Measurements from ENCODE around the gene KBTBD3.

KBTBD3 gene, protein sequence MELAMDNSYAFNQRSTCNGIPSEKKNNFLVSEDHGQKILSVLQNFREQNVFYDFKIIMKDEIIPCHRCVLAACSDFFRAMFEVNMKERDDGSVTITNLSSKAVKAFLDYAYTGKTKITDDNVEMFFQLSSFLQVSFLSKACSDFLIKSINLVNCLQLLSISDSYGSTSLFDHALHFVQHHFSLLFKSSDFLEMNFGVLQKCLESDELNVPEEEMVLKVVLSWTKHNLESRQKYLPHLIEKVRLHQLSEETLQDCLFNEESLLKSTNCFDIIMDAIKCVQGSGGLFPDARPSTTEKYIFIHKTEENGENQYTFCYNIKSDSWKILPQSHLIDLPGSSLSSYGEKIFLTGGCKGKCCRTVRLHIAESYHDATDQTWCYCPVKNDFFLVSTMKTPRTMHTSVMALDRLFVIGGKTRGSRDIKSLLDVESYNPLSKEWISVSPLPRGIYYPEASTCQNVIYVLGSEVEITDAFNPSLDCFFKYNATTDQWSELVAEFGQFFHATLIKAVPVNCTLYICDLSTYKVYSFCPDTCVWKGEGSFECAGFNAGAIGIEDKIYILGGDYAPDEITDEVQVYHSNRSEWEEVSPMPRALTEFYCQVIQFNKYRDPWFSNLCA

DNA sequence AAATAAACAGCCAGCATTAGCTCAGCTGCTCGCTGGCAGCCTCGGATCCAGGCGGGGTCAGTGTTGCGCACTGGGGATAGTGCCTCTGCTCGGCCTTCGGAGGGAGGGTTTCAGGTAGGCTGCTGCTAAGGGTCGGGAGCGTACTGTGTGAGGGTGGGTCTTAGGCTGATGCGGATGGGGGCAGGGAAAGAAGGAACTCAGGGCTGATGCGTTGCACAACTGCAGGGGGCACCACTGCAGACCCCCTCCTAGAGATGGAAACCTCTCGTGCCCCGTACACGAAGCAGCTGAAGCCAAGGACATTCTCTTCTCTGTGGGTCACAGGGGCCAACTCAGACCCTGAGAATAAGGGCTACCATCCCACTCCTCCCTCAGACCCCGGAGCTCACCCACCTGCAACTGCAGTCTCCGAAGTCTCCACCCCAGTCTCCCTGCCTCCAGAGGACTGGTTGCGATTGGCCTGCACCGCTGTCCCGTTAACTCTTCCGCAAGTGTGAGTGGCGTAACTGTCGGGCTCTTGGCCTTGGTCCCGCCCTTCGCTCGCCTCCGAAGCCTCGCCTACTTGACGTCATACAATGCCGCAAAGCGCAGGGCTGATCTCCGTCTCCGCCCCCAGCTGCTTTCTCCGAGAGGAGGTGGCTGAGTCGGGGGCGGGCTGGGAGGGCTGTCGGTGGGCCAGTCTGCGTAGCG lies at the start of gene KBTBD3:
TSS of gene KBTBD3 (minus strand) at position 429 of the 690 bp plus-strand sequence. CDS start 18,250 bp downstream, outside the sequence.
- DNase-seq: peak; percentile 99

DNA sequence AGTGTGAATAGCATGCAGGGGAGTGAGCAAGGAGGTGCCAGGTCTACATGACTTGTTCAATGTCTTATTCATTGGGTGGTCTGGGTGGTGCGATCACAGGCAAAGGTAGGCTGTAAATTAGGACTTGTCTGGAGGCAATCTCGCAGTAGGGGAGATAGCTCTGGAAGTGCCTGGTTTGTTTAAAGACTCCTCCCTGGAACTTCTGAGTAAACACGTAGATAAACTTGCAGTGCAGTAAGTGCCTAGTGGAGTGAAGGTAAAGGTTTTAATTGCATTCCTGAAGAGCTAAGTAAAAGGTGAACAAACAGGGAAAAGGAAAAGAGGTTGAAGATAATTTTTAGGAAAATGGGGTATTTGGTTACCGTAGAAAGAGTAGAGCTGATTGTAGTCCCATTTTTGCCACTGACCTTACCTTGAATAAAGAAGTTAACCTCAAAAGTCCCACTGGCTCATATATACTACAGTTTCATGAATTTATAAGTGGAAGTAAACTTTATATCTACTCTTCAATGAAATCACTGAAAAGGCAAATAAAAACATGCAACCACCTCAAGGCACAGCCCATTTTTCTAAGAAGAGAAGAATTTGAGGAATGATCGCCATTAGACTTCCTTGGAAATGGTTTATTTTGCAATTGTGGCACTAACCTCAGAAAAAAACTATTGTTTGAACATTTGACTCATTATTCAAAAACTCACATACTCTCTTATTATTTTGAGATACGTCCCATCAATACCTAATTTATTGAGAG lies 44.6 kb upstream of the KBTBD3 start:
- DNase-seq: no peak

DNA sequence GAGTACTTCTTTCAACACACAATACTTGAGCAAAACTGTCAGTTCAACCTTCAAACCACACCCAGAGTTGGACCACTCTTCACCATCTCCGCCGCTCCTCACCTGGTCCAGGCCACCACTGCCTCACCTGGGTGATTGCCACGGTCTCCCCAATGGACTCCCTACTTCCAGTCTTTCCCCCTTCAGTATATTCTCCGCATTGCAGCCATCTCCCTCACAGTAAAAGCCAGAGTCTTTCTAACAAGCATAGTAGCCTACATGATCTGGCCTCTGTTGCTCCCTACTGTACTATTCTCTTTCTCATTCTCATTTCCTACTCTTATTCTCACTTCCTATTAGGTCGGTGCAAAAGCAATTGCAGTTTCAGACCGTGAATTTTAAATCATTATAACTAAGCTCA lies 28.8 kb upstream of the KBTBD3 start:
- DNase-seq: no peak

DNA sequence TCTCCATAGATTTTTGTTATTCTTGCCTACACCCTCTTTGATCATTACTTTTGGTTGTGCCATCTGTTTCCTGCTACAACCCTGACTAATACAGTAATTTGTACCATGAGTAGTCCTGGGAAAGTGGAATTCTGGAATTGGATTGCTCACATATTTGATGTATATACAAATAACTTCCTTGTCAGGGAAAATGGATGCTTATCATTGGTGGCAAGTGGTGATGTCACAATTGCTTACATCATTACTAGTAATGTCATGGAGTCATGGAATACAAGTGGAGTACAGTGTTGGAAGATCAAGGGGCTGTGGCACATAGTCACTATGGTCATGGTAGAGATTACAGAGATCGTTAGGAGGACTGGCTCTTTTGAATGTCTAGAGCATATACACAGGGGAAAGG lies 24.7 kb upstream of the KBTBD3 start:
- no peak for DNase-seq

DNA sequence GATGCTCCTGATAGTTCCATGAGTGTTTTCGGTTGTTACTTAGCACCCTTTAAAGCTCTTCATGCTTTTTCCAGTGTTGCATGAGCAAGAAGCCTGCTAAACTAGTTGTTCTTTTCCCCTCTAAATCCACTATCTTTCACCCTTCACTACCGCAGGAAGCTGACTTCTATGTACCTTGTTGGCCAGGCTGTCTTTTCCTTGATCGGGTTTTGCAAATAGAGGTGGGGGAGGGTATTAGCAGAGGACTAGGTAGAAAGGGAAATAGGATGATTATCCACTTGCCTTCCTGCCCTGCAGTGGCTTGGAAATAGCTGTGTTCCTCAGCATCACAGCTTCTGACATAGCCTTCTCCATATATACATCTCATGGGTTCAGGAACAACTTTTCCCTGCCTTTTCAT lies 24.2 kb upstream of the KBTBD3 start:
- no peak for DNase-seq

DNA sequence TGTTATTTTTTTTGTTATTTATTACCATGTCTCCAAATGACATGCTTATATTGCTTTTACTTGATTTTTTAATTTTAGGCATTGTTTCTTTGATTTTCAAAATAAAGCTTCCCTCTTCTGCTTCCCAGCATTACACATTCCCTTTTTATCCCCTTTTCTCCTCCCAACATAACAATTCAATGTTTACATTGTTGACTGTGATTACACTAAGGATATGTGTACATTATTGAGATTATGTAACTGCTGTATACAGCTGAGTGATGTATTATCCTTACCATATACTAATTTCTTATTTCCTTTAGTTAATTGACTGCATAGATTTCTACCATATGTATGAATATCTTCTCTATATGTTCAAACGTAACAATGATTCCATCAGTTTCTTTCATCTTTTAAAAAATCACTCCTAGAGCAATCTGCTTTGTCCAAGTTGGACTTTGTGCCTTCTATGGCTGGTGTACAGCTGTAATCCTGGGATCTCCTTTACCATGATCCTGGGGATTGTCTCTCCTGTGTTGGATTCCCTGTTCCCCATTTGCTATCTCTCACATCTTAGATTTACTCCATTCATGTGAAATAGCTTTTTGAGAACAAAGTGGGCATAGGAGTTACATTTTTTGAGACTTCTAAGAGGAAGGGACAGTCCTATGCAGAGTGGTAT lies 21.9 kb upstream of the KBTBD3 start:
- no peak for DNase-seq

DNA sequence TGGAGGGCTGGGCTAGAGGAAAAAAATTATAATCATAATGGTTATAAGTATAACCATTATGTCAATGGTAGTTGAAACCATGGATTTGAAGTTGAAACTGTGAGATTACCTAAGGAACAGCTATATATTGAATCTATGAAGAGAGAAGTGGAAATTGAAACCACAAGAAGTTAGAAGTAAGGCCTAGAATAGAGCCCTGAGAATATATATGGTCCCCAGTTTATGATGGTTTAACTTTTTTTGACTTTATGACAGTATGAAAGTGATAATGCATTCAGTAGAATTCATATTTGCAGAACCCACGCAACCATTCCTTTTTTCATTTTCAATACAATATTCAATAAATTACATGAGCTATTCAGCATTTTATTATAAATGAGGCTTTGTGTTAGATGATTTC lies 15.3 kb upstream of the KBTBD3 start:
- DNase-seq: no peak

DNA sequence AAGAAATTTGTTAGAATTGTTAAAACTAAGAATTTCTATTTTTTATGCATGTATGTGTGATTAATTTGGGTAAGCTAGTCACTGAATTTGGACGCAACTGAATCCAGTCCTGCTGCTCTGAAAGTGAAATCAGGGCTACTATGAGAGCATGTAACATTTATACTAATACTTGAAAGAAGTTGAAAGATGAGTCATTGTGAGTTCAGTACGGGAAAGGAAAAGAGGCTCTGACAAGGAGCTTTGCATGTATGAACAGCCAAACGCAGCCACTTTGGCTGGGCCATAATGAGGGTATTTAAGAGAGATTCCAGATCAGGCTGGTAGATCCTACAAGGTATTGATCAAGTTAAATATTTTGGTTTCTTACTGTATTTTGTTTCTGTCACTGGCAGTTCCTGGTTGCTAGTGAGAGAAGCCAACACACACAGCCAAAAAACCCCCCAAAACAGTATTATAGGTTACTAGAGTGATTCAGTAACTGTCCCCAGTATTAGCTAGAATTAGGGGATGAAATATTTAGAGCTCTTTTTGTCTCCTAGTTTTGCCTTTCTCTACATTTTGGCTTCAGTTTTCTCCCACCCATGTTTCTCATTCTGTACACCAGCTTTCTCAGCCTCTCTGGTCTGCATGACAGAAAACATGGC lies 14.5 kb upstream of the KBTBD3 start:
- DNase-seq: peak; percentile 19

DNA sequence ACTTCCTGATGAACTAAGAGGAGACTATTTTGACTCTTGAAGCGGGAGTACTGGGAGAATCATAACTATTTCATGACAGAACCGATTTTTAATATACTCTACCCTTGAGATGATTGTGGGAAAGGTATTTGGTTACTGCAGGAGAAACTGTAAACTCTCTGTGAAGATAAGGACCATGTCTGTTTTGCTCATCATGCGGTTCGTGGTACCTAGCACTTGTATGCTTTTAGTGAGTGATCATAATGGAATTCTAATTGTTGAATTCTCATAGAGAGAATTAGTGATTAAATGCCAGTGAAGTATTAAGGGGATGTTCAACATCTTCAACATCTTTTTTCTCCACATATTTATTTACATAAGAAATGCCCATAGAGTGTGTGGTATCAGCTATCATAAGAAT lies 11.7 kb upstream of the KBTBD3 start:
- no peak for DNase-seq

DNA sequence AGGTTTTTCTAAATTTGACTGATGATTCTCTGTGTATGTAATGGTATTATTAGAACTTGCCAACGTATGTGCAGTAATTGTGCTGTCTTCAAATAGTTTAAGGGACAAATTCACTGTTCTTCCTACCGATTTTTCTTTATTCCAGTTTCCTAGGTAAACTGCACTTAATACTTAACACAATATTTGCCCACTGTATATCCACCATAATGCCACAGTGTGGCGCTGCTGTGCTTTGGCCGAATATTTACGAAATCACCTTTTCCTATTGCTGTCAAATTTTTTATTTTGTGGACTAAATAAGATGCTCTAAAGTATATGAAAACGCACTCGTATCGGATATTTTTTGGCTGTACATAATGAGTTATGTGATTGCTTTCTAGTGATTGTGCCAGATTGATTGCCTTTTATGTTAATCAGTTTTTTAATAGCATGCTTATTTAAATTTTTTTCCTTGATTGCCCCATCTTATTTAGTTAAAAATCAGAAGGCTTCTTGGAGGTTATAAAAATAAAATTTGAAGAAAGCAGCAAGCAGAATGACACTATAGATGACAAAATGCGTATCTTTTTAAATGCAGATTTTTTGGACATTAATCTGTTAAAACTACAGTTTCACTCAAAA lies 10.8 kb upstream of the KBTBD3 start:
- DNase-seq: peak; percentile 58

DNA sequence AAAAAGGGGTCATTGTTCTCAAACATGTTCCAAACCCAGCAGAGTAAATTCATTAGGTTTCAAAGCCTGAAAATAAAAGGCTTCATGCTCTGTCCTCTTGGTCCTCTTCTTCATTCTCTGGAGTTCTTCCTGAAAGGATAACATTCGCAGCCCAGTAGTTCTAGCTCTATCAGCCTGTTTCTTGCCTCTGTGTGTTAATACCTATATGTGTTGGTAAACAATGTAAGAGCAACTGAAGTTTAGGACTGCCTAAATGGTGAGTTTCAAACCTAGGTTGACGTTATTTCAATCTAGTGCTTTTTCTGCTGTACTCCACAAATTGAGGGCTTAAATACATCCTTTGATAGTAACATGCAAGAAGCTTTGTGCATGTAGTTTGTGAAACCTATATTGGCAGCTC lies 9.7 kb upstream of the KBTBD3 start:
- DNase-seq: no peak

DNA sequence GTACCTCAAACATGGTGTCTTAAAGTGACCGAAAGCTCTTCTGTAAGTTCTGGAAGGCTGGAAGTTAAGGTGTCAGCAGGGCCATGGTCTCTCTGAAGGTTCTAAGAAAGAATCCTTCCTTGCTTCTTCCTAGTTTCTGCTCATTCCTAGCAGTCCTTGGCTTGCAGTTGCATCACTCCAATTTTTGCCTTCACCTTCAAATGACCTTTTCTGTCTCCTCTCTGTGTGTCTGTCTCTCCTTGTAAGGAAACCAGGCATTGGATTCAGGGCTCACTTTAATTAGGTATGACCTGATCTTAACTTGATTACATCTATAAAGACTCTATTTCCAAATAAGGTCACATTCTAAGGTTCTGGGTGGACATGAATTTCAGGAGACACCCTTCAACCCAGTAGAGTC lies 9.0 kb upstream of the KBTBD3 start:
- DNase-seq: no peak

DNA sequence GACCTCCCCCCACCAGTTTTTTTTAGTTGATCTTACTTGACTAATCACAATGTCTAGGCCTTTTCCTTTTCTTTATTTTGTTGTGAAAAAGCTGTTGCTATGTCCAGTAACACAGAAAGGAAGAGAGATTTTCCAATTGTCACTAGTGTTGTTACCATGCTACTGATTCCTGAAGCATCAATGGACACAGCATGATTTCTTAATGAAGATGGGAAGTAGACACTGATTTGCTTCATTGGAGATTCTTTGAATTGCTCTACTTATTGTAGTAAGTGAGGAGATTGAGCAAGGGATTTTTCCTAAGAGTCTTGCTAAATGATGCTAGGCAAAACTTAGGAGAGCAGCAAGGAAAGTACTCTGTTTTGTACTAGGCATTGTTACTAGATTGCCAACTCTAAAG lies 4.9 kb upstream of the KBTBD3 start:
- no peak for DNase-seq

DNA sequence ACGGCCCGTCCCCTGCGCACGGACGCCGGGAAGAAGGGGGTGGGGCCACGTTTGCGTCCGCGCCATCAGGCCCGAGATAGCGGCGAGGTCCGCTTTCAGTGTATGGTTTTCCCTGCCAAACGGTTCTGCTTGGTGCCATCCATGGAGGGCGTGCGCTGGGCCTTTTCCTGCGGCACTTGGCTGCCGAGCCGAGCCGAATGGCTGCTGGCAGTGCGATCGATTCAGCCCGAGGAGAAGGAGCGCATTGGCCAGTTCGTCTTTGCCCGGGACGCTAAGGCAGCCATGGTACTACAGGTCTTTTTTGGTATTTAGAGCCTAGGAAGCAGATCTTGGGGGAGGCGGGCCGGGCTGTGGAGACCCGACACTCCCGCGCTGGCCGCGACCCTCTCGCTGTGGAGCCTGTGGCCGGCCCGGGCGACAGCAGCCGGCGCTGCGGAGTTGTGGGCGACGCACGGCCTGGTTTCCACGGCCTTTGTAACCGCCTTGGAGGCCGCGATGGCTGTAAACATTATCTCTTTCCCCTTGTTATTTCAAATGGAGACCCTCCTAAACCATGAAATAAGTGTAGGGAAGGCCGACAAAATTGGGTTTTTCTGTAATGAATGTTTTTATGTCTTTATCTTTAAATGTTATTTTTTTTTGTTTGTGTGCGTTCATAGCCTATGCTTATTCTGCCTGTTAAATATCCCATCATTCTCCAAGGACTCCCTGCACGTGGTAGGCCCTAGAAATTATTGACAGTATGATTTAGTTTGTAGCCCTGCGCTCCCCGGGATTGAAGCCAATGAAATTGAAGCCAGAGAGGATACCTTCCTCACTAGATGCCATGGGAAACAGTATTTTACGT lies 685 bp upstream of the KBTBD3 start, which contains the start of gene AASDHPPT:
TSS of gene AASDHPPT (plus strand) at position 54 of the 847 bp plus-strand sequence. CDS start at position 103, 49 bp downstream.
- peak; percentile 39 for DNase-seq

DNA sequence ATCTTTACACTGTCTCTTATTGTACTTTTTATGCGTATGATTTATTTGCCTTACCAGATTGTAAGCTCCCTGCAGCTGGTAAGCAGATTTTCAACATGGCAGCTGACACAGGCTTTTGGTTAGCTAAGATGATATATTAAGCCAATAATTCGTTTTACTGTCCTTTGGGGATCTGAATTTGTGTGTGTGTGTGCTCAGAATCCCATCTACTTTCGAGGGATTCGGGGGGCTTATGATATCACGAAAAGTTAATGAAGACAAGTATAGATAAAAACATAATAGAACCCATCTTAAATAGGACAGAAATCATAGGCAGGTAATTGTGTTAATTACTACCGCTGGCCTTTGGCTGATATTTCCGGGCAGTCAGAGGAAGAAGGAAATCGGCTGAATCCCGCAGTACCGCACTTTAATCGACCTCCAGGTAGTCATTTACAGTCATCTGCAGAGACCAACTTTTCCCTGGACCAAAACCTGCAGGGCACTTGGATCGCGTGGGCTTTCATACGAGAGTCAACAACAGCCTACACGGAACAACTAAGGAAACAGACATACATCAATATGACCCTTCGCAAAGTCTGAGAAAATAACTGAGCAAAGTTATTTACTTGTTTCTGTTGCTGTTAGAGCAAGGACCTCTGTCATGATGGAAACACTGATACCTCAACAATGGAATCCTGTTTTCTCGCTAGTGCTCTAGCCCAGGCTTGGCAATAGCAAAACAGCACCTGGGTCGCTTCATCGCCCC lies 802 bp downstream of the KBTBD3 start:
- no peak for DNase-seq

DNA sequence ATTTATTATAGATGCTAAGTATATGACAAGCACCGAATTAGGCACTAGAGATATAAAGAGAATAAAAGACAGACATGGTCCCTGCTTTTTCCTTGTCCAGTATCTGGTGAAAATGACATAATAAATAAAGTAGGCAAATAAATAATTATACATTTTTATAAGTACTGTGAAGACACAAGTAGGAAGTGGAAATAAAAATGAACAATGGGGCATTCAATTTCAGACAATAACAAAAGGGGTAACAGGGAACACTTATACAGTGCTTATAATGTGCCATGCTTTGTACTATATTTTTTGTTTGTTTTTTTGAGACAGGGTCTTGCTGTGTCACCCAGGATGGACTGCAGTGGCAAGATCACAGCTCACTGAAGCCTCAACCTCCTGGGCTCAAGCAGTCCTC lies 4.3 kb downstream of the KBTBD3 start:
- no peak for DNase-seq

DNA sequence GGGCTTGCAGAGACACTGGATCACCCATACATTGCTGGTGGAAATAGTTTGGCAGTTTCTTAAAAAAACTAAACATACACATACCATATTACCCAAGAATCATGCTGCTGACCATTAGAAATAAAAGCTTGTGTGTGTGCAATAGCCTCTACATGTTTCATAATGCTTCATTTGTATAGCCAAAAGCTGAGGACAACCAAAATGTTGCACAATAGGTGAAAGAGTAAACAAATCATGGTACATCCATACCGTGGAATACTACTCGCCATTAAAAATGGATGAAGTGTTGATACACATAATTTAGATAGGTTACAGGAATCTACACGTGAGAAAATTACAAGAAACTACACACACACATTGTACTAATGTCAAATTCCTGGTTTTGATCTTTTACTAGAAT lies 6.5 kb downstream of the KBTBD3 start:
- DNase-seq: peak; percentile 4

DNA sequence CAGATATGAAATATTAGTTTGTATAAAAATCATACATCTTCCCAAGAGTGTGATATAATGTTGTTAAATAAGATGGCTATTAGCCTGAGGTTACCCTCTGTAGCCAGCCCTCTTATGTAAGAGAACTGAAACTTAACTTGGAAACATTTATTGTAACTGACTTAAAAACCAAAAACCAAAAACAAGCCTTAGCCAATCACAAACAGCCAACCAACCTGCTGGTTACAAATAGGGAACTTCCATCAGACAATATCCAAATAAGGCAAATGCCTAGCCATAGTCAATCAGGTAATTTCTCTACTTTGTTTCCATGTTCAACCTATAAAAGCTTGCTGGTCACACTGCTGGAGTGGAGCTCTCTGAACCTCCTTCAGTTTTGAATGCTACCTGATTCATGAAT lies 14.1 kb downstream of the KBTBD3 start:
- DNase-seq: no peak

Data from suppressor macrophage treated with lipopolysaccharide for 4 hours (primary cell).